ENCODE measurements around the gene S100PBP. TPM values are rescaled to one million over a fixed set of nuclear protein-coding genes. Genes with fewer than 3 reads are reported as not detected.

S100PBP gene
- total and polyA plus RNA-seq, 10 of the 15 experiments (the other 5 are each of a cell fraction or from before 2014, with no cell fraction given) = 17.0 to 98.3 (median 40.6) TPM

- no peak for FAIRE-seq
- no peaks in the 10 kb centered on the region for H3K79me2 ChIP-seq (ENCODE audit: control insufficient read depth, insufficient read depth, low read length)
- H3K9me3 ChIP-seq (replicated peaks; ENCODE audit: control insufficient read depth, insufficient read depth, low read length) = no peaks in the 10 kb centered on the region
- intact Hi-C loops (cut with micrococcal nuclease; ENCODE audit: unreplicated experiment) (no loop called here), in situ Hi-C loops (cut with MboI) (no loop called here)
- H2AFZ ChIP-seq (ENCODE audit: control insufficient read depth, low read depth, low read length) = no peak overlapping the region
- H3K9ac ChIP-seq (ENCODE audit: control insufficient read depth, insufficient read depth, low read length) = no peak overlapping the region
- no peak for ATAC-seq
- WGBS (ENCODE audit: insufficient coverage, insufficient replicate concordance, low lambda C conversion rate, missing lambda C conversion rate) = 18% methylated on average over 5 of the region's 5 CpGs
- no peak overlapping the region for H3K27ac ChIP-seq (ENCODE audit: control insufficient read depth, insufficient read depth)
- ChIA-PET SMC1A (ENCODE audit: uncharacterized antibody, unreplicated experiment) (interaction anchor here (0.8 kb wide), 1 partner anchor 24 kb away, joined by 3 read pairs; no protein-coding TSS in a partner anchor), RAD21 (ENCODE audit: unreplicated experiment) (no interaction called here), POLR2A (no interaction called here), CTCF (interaction anchor here (0.6 to 0.9 kb wide), 2 partner anchors 96 to 170 kb away, joined by 3 to 4 read pairs; no protein-coding TSS in a partner anchor)
- H3K4me3 ChIP-seq = no peak overlapping the region
- DNase-seq (ENCODE audit: low read depth, low spot score) = no peak
- H3K4me1 ChIP-seq (ENCODE audit: control insufficient read depth, insufficient read depth, low read length) = peaks cover 3% of the 10 kb centered on the region
- H4K20me1 ChIP-seq (ENCODE audit: control insufficient read depth, insufficient read depth) = no peaks in the 10 kb centered on the region
- no TSS peak for BruUV-seq (replicated peaks)
- no peak overlapping the region for H3K4me2 ChIP-seq (ENCODE audit: control insufficient read depth, insufficient read depth)
- TF ChIP-seq SRF (IDR thresholded peaks at IDR 0.05; ENCODE audit: low read depth in 2 of 2, low read length in 2 of 2) (no peak), PBX3 (IDR thresholded peaks at IDR 0.05; ENCODE audit: insufficient replicate concordance, low read depth, low read length) (no peak), YBX1 (IDR thresholded peaks at IDR 0.05) (no peak), BHLHE40 (IDR thresholded peaks at IDR 0.05; ENCODE audit: borderline replicate concordance in 1 of 2, low read depth in 2 of 2, low read length in 1 of 2) (no peak), EZH2 (IDR thresholded peaks at IDR 0.05; ENCODE audit: borderline replicate concordance, control insufficient read depth, low read depth, low read length) (no peak), PAX8 (IDR thresholded peaks at IDR 0.05) (no peak), NFXL1 (IDR thresholded peaks at IDR 0.05; ENCODE audit: borderline replicate concordance) (no peak), BCL3 (IDR thresholded peaks at IDR 0.05; ENCODE audit: borderline replicate concordance, insufficient read depth, low read depth, low read length, poor library complexity, severe bottlenecking) (no peak), MEF2B (IDR thresholded peaks at IDR 0.05; ENCODE audit: partially characterized antibody, poor library complexity, severe bottlenecking) (no peak), SIX5 (IDR thresholded peaks at IDR 0.05; ENCODE audit: low read depth, low read length, severe bottlenecking) (no peak), HDAC2 (IDR thresholded peaks at IDR 0.05) (no peak)
- H3K27me3 ChIP-seq (replicated peaks in 1 of 2; ENCODE audit: control insufficient read depth in 2 of 2, insufficient read depth in 2 of 2, low read length in 1 of 2) = peaks cover 0 to 2% of the 10 kb centered on the region in 2 experiments; a peak in 3 of 4 replicates
- no peaks in the 10 kb centered on the region for H3K36me3 ChIP-seq (ENCODE audit: control insufficient read depth in 2 of 2, insufficient read depth in 2 of 2, low read length in 1 of 2)
Observed at GRCh38 chr1:32881291-32881690, 63.8 kb downstream of the S100PBP start.

Measured in GM12878 (cell line).